ENCODE results near the gene OIT3.
A peak's percentile ranks its signal among the peaks of the same experiment; 100 is the strongest.

The OIT3 gene

GRCh38 chr10:72951760-72952159 lies 58.2 kb downstream of the OIT3 start:
- no peak for DNase-seq (ENCODE audit: low spot score)

GRCh38 chr10:72952189-72952588 lies 58.6 kb downstream of the OIT3 start:
- DNase-seq (ENCODE audit: low spot score), result no peak

- no peak for DNase-seq (ENCODE audit: low spot score)
These were observed 59.2 kb downstream of the OIT3 start for GRCh38 chr10:72952642-72953158.

- no peak for DNase-seq (ENCODE audit: low spot score)
These were observed 60.1 kb downstream of the OIT3 start for GRCh38 chr10:72953687-72954086.

DNA sequence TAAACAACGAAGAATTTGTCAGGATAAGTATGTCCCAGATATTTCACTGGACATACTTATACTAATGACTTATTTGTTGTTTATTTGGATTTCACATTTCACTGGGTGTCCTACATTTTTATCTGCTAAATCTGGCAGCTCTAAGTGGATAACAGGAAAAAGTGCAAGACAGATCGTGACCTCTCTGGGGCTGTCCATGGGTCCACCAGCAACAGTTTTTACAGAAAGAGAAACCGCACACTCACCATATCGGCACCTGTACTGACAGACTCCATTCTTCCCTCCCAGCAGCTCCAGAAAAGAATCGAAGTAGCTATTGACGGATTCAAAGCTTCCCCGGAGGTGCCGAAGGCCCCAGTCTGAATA lies 60.7 kb downstream of the OIT3 start:
- no peak for DNase-seq (ENCODE audit: low spot score)

DNA sequence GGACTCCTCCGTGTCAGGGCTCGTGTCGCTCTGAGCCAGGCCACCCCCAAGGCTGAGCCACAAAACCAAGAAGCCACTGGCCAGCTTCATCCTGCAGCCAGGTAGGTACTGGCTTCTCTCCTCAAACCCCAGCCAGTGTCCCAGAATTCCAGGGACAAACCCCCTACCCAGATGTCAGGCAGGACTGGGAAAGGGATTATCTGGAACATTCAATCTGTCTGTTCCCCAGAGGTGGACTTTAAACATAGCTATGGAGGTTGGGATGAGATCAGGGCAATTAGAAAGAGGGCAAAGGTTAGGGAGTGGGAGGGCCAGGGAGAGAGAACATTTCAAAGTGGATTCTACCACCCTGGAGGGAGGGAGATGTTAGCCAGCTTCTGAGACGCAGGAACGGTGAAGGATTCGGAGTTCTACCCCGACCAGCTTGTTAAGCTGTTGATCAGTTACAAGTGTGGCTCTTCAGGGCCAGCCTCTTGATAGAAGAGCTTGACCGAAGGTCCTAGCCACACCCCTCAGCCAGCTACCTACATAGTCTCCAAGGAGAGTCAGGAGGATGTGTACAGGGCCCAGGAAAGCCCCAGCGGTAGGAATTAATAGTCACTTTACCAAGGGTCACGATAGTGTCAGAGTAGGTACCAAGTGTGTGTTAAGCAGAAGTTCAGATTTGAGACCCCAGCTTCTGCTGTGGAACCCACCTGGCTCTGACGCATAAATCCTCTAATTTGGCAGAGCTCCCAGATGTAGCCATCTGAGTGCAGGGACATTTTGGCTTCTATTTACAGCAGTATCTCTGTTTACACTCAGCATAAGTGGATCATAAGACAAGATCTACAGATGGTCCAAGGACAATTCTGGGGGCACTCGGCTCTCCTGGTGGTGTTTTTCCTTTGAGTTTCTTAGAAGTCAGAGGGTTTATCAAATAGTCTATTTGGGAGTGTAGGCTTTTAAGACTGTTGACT lies 61.3 kb downstream of the OIT3 start, which contains the start of gene PLA2G12B:
Gene PLA2G12B, minus strand, starts transcription at position 211 of the 959 bp plus-strand sequence. Its CDS starts 121 bp downstream, at position 90.
- DNase-seq (ENCODE audit: low spot score), result peak; percentile 30

- DNase-seq (ENCODE audit: low spot score), result no peak
These were observed 62.5 kb downstream of the OIT3 start for GRCh38 chr10:72956001-72956400.

DNA sequence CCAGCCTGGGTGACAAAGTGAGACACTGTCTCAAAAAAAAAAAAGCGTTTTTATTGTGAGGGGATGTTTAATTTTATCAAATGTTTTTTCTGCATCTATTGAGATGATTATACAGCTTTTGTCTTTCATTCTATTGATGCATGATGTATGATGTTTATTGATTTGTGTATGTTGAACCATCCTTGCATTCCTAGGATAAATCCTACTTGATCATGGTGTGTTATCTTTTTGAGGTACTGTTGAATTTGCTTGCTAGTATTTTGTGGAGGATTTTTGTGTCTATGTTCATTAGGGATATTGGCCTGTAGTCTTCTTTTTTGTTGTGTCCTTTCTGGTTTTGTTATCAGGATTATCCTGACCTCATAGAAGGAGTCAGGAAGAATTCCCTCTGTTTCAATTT lies 83.3 kb downstream of the OIT3 start:
- no peak for DNase-seq (ENCODE audit: low spot score)

GRCh38 chr10:72979709-72980108 lies 86.2 kb downstream of the OIT3 start:
- no peak for DNase-seq (ENCODE audit: low spot score)

DNA sequence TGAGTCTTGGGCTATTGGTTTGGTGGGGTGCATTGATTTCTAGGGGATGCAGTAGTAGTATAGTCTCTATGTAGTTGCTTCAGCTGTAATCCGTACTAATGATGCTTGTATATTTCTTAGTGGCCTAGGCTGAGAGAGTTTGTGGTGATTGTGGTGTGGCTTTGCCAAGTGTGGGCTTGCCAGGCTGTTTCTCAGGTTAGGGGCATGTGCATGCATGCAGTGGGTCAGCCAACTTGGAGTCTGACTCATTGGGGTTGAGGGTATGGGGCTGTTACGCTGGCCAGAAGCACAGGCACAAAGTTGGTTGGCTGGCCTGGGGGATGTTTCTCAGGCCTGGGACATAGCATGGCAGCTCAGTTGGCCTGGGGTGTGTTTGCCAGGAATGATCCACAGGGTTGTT lies 86.8 kb downstream of the OIT3 start:
- DNase-seq (ENCODE audit: low spot score), result no peak

GRCh38 chr10:72981028-72981881 lies 87.7 kb downstream of the OIT3 start:
- DNase-seq (ENCODE audit: low spot score), result no peak

DNA sequence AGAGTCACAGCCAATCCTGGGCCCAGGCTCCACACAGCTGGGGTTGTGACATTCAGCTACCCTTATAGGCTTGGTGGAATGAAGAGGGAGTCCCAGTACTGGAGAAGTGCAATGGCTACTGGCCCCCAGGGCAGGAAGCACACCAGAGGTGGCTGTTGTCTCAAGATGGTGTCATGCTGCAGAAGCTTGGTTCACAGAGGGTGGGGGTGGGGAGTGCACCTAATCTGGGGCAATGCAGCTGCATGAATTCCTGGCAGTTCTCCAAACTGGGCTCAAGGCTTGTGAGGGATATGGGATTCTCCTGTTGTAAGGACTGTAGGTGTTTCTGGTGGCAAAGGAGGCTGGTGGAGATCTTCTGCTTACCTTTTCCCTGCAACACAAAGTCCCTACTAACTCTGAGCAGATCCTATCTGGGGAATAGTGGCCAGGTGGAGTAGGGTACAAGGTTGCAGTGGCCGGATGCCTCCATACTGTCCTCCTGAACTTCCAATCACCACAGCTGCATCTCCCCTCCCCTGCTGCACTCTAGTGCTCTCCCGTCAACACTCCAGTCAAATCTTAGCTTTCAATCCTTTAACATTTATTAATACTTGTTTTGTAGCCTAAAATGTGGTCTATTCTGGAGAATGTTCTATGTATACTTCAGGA lies 88.5 kb downstream of the OIT3 start:
- no peak for DNase-seq (ENCODE audit: low spot score)
